Kidney epithelial cell (primary cell): Measurements from ENCODE around the gene ERFE. TPM values are rescaled to one million over a fixed set of nuclear protein-coding genes. Genes with fewer than 3 reads are reported as not detected.

ENCODE experiments used
- DNase-seq: peaks from one replicate; pipeline ENCODE4 v3.0.0-alpha.2; 2010; ENCODE audit warnings: low read depth
- H3K27me3 ChIP-seq: 2 replicates; pipeline ENCODE4 v1.6.0; 2011; ENCODE audit warnings: low read length; ENCODE audit not compliant: control insufficient read depth, insufficient read depth
- H3K36me3 ChIP-seq: 2 replicates; pipeline ENCODE4 v1.5.1; 2011; ENCODE audit warnings: low read length; ENCODE audit not compliant: control insufficient read depth, insufficient read depth
- H3K4me3 ChIP-seq: 2 replicates; pipeline ENCODE4 v1.5.1; 2011; ENCODE audit warnings: low read depth, mild to moderate bottlenecking, control low read depth, low read length
- total RNA-seq: library from RNA; depleted of rRNA; stranded (reverse); fragments of >200 nt; gene quantifications from 2 replicates; pipeline ENCODE4 v1.2.3, GENCODE V29; 2015
- TF ChIP-seq, protein P1 (sequence below): IDR thresholded peaks from 2 replicates; pipeline ENCODE4 v1.5.1; 2011; ENCODE audit warnings: mild to moderate bottlenecking, moderate library complexity, low read length, control low read depth, inconsistent platforms; ENCODE audit not compliant: insufficient read depth, poor library complexity, severe bottlenecking

The ERFE gene
- total RNA-seq, 1 donor from 2014 or later: 106 TPM

DNA sequence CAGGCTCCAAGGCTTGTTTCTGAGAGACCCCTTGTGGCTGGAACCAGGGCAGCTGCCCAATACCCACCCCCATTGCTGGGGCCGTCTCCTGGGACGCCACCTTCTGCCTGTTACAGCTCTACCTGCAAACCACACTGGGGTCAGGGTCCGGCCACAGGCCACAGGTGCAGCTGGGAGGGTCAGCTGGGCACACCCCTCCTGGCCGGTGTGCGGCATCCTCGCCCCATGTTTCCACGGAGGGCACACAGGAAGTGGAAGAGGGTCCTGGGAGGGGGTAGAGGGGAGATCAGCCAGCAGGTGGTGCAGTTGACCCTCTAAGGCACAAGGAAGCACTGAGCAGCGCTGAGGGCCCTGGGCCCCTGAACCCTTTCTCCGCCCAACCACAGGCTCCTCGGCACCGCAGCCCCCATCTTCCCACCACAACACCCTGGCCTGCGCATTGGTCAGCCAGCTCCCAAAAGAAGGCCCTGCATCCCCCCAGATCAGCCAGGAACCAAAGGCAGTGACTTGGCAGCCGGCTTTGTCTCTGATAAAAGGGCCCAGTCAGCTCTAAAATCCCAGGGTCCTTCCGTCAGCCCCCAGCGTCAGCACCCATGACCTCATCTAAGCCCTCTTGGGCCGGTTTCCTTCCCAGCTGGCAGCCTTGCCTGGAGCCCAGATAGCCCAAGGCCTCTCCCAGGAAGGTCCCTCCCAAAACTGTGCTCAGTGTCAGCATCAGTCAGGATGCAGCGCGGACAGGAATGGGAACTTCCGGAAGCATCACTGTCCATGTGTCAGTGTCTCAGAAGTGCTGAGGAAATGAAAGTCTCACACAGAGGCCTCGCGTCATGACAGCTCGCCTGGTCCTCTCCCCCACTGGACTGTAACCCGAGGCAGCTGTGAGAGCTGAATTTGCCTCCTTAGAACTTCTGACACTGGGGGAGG, 1.7 kb downstream of the ERFE start:
- DNase-seq: no peak
- H3K36me3 ChIP-seq: no peaks in the 10 kb centered on the region
- no peaks in the 10 kb centered on the region for H3K27me3 ChIP-seq
- TF ChIP-seq, protein P1, sequence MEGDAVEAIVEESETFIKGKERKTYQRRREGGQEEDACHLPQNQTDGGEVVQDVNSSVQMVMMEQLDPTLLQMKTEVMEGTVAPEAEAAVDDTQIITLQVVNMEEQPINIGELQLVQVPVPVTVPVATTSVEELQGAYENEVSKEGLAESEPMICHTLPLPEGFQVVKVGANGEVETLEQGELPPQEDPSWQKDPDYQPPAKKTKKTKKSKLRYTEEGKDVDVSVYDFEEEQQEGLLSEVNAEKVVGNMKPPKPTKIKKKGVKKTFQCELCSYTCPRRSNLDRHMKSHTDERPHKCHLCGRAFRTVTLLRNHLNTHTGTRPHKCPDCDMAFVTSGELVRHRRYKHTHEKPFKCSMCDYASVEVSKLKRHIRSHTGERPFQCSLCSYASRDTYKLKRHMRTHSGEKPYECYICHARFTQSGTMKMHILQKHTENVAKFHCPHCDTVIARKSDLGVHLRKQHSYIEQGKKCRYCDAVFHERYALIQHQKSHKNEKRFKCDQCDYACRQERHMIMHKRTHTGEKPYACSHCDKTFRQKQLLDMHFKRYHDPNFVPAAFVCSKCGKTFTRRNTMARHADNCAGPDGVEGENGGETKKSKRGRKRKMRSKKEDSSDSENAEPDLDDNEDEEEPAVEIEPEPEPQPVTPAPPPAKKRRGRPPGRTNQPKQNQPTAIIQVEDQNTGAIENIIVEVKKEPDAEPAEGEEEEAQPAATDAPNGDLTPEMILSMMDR: peak; percentile 54
- H3K4me3 ChIP-seq: peak overlapping the region; percentile 55

DNA sequence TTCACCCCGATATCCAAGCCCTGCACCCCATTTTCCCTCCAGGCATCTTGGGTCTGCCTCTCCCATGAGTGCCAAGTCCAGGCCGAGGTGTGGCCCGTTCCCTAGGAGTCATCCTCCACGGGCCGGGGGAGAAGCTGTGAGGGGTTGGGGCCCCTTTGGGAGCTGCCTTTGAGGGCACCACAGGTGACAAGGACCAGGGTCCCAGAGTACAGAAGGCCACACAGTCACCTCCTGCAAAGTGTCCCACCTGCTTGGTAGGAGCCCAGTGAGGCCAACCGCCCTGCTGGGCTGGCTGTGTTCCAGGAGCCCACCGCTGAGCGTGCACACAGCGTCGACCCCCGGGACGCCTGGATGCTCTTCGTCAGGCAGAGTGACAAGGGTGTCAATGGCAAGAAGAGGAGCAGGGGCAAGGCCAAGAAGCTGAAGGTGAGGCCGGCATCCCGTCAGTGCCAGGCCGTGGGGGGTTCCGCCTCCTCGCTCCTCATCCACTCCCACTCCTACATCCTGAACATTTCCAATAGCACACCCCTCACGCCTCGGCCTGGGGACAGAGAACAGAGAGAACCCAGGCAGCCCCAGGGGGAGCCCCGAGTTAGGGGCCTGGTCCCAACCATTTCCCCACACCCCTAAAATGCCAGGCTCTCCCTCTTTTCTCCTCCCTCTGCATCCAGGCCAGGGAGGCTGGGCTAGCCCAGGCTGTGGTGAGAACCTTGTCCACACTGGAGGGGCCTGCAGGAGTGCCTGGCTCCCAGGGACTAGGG, 2.7 kb downstream of the ERFE start:
- H3K4me3 ChIP-seq: no peak overlapping the region
- no peak for DNase-seq
- H3K27me3 ChIP-seq: no peaks in the 10 kb centered on the region
- no peaks in the 10 kb centered on the region for H3K36me3 ChIP-seq
- TF ChIP-seq, protein P1: no peak

DNA sequence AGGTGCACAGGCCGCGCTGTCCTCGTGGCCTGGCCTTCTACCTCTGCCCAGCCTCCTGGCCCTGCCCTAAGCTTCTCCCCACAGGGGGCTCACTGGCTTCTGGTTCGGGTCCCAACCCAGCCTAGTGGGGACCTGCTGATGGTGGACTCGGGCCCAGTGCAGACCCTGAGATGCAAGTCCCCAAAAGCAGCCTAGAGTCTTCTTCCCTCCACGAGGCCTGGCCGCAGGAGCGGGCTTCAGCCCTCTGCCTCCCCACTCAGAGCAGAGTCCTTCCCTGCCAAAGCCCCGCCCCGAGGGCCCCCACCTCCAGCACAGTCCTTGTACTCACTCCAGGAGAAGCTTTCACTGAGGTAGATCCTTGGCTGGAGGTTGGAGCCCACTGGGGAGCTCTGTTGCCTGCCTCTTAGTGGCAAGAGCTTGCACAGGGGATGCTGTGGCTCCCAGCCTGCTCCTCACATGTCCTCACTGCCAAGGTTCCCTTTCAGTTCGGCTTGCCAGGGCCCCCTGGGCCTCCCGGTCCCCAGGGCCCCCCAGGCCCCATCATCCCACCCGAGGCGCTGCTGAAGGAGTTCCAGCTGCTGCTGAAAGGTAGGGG, 3.6 kb downstream of the ERFE start:
- TF ChIP-seq, protein P1: no peak

DNA sequence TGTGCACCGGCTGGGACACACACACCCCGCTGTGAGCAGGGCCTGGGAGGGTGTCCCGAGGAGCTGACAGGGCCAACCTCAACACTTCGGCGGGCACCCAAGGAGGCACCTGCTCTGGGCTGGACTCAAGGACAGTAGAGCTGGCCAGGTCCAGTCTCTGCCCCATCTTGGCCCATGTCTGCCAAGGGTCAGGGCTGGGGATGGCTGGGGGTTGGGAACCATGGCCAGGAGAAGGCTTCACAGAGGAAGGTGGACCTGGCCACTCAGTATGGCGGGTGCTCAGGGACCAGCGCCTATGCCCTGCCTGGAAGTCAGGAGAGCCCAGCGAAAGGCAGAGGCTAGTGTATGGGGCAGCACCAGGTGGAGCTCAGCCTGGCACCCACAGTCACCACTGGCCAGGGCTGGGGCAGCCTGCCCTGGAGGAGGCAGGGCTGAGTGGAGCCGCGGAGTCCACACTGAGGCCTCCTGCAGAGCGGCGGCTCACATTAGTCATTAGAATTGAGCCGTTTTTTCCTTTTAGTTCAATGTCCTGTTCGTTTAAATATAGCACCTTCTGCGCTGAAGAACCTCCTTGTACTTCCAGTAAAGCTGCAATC, 4.2 kb downstream of the ERFE start:
- TF ChIP-seq, protein P1: no peak
- Histone ChIP-seq H3K27me3 (no peaks in the 10 kb centered on the region), H3K4me3 (peak overlapping the region; percentile 20), H3K36me3 (no peaks in the 10 kb centered on the region)
- no peak for DNase-seq

More for the DNA sequence above, 3.6 kb downstream of the ERFE start:
- no peak for DNase-seq
- Histone ChIP-seq H3K36me3 (no peaks in the 10 kb centered on the region), H3K27me3 (no peaks in the 10 kb centered on the region), H3K4me3 (no peak overlapping the region)

DNA sequence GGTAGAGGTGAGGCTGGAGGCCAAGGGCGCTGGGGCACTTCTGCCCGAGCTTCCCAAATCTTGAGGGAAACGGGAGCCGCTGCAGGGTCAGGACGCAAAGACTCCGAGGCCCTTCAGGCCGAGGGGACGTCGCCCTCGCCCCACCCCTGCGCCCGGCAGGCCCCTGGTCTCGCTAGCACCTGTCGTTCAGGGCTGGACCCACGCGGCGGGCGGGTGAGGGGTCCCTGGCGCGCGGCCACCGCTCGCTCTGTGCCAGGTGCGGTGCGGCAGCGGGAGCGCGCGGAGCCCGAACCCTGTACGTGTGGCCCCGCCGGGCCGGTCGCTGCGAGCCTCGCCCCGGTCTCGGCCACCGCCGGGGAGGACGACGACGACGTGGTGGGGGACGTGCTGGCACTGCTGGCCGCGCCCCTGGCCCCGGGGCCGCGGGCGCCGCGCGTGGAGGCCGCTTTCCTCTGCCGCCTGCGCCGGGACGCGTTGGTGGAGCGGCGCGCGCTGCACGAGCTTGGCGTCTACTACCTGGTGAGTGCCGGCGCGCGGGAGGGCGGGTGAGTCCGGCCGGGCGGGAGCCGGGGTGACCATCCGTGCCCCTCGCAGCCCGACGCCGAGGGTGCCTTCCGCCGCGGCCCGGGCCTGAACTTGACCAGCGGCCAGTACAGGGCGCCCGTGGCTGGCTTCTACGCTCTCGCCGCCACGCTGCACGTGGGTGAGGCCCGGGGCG, 4.9 kb downstream of the ERFE start:
- DNase-seq: no peak
- TF ChIP-seq, protein P1: no peak
- H3K4me3 ChIP-seq: peak overlapping the region; percentile 20

More for the DNA sequence above, 4.9 kb downstream of the ERFE start:
- H3K27me3 ChIP-seq: no peaks in the 10 kb centered on the region
- no peaks in the 10 kb centered on the region for H3K36me3 ChIP-seq
